Measurements from ENCODE around the gene ATG3. TPM values are rescaled to one million over a fixed set of nuclear protein-coding genes. Genes with fewer than 3 reads are reported as not detected.

Gene ATG3
- total and polyA plus RNA-seq, 2 of the 8 experiments (the other 6 are each of a cell fraction or from before 2014, with no cell fraction given): 27.3 to 55.3 TPM

GRCh38 chr3:112482675-112483074, 79.1 kb downstream of the ATG3 start (continued):
- TF ChIP-seq MAX (IDR thresholded peaks at IDR 0.05): no peak
- TF ChIP-seq SIRT6 (IDR thresholded peaks at IDR 0.05; ENCODE audit: low read length): no peak
- TF ChIP-seq HDAC2 (IDR thresholded peaks at IDR 0.05; ENCODE audit: borderline replicate concordance in 1 of 2, low read depth in 2 of 2, low read length in 2 of 2): no peak
- no peak for TF ChIP-seq ZNF274 (IDR thresholded peaks at IDR 0.05; ENCODE audit: borderline replicate concordance, extremely low read depth, low read length)

Other genes starting within 250 kb of the ATG3 start
- gene CD200, start 228.8 kb downstream of the ATG3 start, total RNA-seq (2021; fragmentation: NEBNext Ultra II Directional; extraction: Animal tissue kit (Norgen Biotek cat#: 25700)): 50.2 and 51.9 TPM in 2 replicates
- 25.0 and 45.8 TPM in 2 replicates for gene CD200, start 228.8 kb downstream of the ATG3 start, polyA plus RNA-seq (2011; rRNA removed)
- not detected in 2 replicates for gene BTLA, start 62.5 kb downstream of the ATG3 start, total RNA-seq (2021; fragmentation: NEBNext Ultra II Directional; extraction: Animal tissue kit (Norgen Biotek cat#: 25700))
- gene BTLA, start 62.5 kb downstream of the ATG3 start, polyA plus RNA-seq (2011; rRNA removed): not detected in 2 replicates
- gene SLC35A5, start 83 bp upstream of the ATG3 start, total RNA-seq (2021; fragmentation: NEBNext Ultra II Directional; extraction: Animal tissue kit (Norgen Biotek cat#: 25700)): 30.5 and 36.5 TPM in 2 replicates
- 21.8 and 38.6 TPM in 2 replicates for gene SLC35A5, start 83 bp upstream of the ATG3 start, polyA plus RNA-seq (2011; rRNA removed)
- 12.6 and 12.9 TPM in 2 replicates for gene CCDC80, start 79.2 kb upstream of the ATG3 start, total RNA-seq (2021; fragmentation: NEBNext Ultra II Directional; extraction: Animal tissue kit (Norgen Biotek cat#: 25700))
- 0.89 and 1.1 TPM in 2 replicates for gene CCDC80, start 79.2 kb upstream of the ATG3 start, polyA plus RNA-seq (2011; rRNA removed)